Stimulated activated naive B cell treated with anti-CD40 and anti-IgM and Interleukin-4, amounts not matched to agents 10 μg/mL and 1 μg/mL and 100 μg/mL, for 72 hours (primary cell): ENCODE measurements around the gene TMEM271.
A peak's percentile ranks its signal among the peaks of the same experiment; 100 is the strongest.

Source experiments
- ATAC-seq, 2 donors: fragments of 150-1000 bp; cut with Tn5 transposase; replicated peaks; 2 replicates each; pipeline ENCODE4 v1.10.0; 2021; ENCODE audit warnings: moderate library complexity in 1 of 2
- DNase-seq: peaks from one replicate; pipeline ENCODE4 v3.0.0; 2021
- H3K27ac Mint-ChIP-seq: one replicate; pipeline ENCODE4 v1.8.0; 2022; ENCODE audit warnings: mild to moderate bottlenecking, mixed read lengths
- H3K27me3 Mint-ChIP-seq, 2 donors: one replicate each; pipeline ENCODE4 v1.8.0; 2022; ENCODE audit warnings: mixed read lengths in 2 of 2
- H3K36me3 Mint-ChIP-seq, 2 donors: one replicate each; pipeline ENCODE4 v1.8.0; 2022; ENCODE audit warnings: mixed read lengths in 2 of 2, mild to moderate bottlenecking in 1 of 2
- H3K4me1 Mint-ChIP-seq, 2 donors: one replicate each; pipeline ENCODE4 v1.8.0; 2022; ENCODE audit warnings: mixed read lengths in 2 of 2, mild to moderate bottlenecking in 1 of 2
- H3K4me3 Mint-ChIP-seq, 2 donors: one replicate each; pipeline ENCODE4 v1.8.0; 2022; ENCODE audit warnings: mild to moderate bottlenecking in 2 of 2, mixed read lengths in 2 of 2, moderate library complexity in 1 of 2
- H3K9me3 Mint-ChIP-seq, 2 donors: one replicate each; pipeline ENCODE4 v1.8.0; 2022; ENCODE audit warnings: mixed read lengths in 2 of 2, mild to moderate bottlenecking in 1 of 2

The TMEM271 gene, protein sequence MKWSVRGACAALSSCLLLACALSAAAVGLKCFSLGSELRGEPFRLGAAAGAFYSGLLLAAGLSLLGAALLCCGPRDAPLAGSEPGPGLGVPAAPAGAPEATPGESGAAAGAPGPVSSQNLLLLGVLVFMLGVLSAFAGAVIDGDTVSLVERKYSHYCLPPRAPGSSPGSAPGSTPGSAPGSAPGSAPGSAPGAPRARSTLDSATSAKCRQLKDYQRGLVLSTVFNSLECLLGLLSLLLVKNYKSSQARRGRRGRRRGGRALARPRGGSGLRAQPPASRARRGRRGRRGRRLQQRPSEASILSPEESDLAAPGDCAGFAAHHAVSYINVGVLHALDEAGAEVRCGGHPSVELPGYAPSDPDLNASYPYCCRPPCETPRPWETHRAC

DNA sequence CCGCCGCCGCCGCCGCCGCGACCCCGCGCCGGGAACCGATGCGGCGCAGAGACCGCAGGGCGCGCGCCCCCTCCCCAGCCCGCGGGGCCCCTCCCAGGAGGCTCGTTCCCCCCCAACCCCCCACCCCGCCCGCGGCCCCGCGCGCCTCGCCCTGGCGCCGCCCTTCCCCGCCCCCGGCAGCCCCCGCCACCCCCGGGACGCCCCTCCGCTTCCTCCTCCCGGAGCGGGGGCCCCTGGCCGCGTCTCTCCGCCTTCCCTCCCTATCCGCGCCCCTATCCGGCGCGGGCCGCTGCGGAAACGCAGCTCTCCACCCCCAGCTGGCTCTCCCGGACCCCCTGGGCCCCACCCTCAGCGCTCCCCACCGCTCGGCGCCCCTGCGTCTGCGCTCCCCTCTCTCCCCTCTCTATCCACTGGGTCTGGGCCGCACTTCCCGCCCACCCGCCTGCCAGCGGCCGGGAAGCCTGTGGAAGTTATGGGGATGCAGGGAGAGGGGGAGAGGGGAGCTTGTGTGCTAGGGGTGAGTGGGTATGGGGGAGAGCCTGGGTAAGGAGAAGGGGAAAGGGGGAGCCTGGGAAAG is at the start of gene TMEM271:
TMEM271 (minus strand) TSS at position 51 of the 577 bp plus-strand sequence. CDS start 233 bp downstream, outside the sequence.
- peak within 1 kb of the TSS; percentile 68 for H3K27ac Mint-ChIP-seq
- no peak for ATAC-seq
- H3K36me3 Mint-ChIP-seq = peaks cover 3 to 9% of the 10 kb centered on the region in 2 donors

DNA sequence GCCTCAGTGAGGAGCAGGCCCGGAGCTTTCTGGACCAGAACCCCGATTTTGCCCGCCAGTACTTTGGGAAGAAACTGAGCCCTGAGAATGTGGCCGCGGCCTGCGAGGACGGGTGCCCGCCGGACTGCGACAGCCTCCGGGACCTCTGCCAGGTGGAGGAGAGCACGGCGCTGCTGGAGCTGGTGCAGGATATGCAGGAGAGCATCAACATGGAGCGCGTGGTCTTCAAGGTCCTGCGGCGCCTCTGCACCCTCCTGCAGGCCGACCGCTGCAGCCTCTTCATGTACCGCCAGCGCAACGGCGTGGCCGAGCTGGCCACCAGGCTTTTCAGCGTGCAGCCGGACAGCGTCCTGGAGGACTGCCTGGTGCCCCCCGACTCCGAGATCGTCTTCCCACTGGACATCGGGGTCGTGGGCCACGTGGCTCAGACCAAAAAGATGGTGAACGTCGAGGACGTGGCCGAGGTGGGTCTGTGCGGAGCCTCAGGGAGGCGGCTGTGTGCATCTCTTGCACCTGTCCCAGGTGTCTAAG is 49.6 kb upstream of the TMEM271 start:
- Mint-ChIP-seq H3K4me3 (no peak overlapping the region), H3K4me1 (no peaks in the 10 kb centered on the region)

More for the DNA sequence above, at the start of gene TMEM271:
- Mint-ChIP-seq H3K27me3 (peaks cover 75 to 83% of the 10 kb centered on the region in 2 donors), H3K9me3 (peaks cover 6 to 7% of the 10 kb centered on the region in 2 donors), H3K4me3 (peak within 1 kb of the TSS; percentile 66 to 75), H3K4me1 (peaks cover 13 to 35% of the 10 kb centered on the region in 2 donors)
- no peak for DNase-seq

GRCh38 chr4:624705-625590 is 48.9 kb upstream of the TMEM271 start, which contains the start of gene PDE6B:
TSS of gene PDE6B (plus strand) at chr4:625573. CDS start at chr4:625627, 54 bp downstream.
- Mint-ChIP-seq H3K36me3 (no peaks in the 10 kb centered on the region), H3K27me3 (peaks cover 29 to 40% of the 10 kb centered on the region in 2 donors), H3K4me3 (no peak within 1 kb of the TSS), H3K4me1 (no peaks in the 10 kb centered on the region), H3K9me3 (no peaks in the 10 kb centered on the region), H3K27ac (no peak within 1 kb of the TSS)
- no peak for DNase-seq
- ATAC-seq = no peak

More for the DNA sequence above, 49.6 kb upstream of the TMEM271 start:
- Mint-ChIP-seq H3K9me3 (no peaks in the 10 kb centered on the region), H3K27me3 (peaks cover 30 to 35% of the 10 kb centered on the region in 2 donors), H3K27ac (no peak overlapping the region), H3K36me3 (no peaks in the 10 kb centered on the region)
- ATAC-seq = no peak
- no peak for DNase-seq

GRCh38 chr4:623914-624566 is 47.9 kb upstream of the TMEM271 start:
- H3K27me3 Mint-ChIP-seq = peaks cover 25 to 37% of the 10 kb centered on the region in 2 donors
- no peak for DNase-seq
- no peaks in the 10 kb centered on the region for H3K36me3 Mint-ChIP-seq
- no peaks in the 10 kb centered on the region for H3K4me1 Mint-ChIP-seq
- no peak for ATAC-seq
- no peak overlapping the region for H3K27ac Mint-ChIP-seq
- H3K4me3 Mint-ChIP-seq = no peak overlapping the region
- H3K9me3 Mint-ChIP-seq = no peaks in the 10 kb centered on the region

- H3K27ac Mint-ChIP-seq = no peak overlapping the region
- ATAC-seq = no peak
Measured at GRCh38 chr4:622996-623913, 47.2 kb upstream of the TMEM271 start.

DNA sequence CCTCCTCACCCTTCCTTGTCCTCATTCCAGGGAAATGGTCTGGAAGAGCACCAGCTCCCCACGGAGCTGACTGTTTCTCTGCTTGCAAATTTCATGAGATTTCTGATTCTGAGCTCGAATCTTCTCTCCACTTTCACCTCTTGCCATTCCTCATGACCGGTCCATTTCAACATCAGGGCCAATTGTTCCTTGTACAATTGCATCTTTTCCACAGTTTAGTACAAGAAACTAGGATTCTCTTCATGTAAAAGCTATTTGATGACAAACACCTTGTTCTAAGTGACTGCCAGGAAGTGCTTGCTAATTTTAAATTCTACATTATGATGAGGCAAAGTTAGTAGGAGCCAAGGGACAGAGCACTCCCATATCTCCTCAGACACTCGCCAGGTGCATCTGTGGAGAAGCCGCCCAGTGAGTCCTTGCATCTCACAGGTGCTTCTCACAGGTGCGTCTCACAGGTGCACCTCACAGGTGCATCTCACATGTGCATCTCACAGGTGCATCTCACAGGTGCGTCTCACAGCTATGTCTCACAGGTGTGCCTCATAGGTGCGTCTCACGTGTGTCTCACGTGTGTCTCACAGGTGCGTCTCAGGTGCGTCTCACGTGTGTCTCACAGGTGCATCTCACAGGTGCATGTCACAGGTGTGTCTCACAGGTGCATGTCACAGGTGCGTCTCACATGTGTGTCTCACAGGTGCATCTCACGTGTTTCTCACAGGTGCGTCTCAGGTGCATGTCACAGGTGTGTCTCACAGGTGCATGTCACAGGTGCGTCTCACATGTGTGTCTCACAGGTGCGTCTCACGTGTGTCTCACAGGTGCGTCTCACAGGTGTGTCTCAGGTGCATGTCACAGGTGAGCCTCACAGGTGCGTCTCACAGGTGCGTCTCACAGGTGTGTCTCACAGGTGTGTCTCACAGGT is 46.2 kb upstream of the TMEM271 start:
- ATAC-seq (no peak), DNase-seq (no peak)
- Mint-ChIP-seq H3K27ac (no peak overlapping the region), H3K27me3 (peaks cover 35 to 39% of the 10 kb centered on the region in 2 donors), H3K4me3 (no peak overlapping the region), H3K9me3 (peaks cover 2 to 8% of the 10 kb centered on the region in 2 donors), H3K4me1 (no peaks in the 10 kb centered on the region), H3K36me3 (peaks cover 0 to 5% of the 10 kb centered on the region in 2 donors)

More at GRCh38 chr4:622996-623913, 47.2 kb upstream of the TMEM271 start:
- no peaks in the 10 kb centered on the region for H3K36me3 Mint-ChIP-seq
- no peaks in the 10 kb centered on the region for H3K4me1 Mint-ChIP-seq
- H3K27me3 Mint-ChIP-seq = peaks cover 26 to 37% of the 10 kb centered on the region in 2 donors
- H3K9me3 Mint-ChIP-seq = no peaks in the 10 kb centered on the region
- no peak overlapping the region for H3K4me3 Mint-ChIP-seq
- DNase-seq = no peak

DNA sequence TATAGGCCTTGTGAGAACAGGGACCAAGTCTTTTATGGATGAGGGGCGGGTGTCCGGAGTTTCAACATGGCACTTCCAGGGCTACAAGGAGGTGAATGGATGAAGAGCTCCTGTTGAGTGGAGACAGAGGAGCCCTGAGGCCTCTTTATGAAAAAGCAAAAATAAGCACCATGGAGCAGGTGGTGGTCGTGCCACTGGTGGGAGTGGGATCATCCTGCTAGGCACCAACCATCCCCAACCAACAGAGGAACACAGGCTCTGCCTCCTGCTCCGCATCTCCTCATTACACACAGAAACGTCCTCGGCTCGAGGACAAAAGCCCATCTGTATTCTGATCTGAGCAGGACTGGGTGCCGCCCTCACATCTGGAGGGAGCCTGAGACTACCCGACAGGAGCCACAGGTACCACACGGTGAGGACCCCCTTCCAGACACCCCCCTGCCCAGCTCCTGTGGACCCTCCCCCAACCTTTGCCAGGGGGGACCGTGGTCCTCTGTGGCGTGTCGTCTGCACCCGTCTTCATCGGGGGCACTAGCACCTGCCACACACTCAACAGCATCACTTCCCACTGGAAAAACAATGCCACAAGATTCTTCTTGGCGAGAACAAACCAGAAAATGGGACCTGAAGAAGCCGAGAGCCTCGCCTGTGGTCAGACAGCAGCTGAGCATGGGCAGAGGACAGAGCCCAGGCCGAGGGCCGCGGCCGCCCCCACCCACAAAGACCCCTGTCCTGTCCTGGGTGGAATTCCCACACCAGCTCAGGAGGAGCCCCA is 45.4 kb upstream of the TMEM271 start:
- peaks cover 34 to 39% of the 10 kb centered on the region in 2 donors for H3K27me3 Mint-ChIP-seq
- no peak overlapping the region for H3K27ac Mint-ChIP-seq
- no peaks in the 10 kb centered on the region for H3K4me1 Mint-ChIP-seq
- no peak overlapping the region for H3K4me3 Mint-ChIP-seq
- ATAC-seq (no peak), DNase-seq (no peak)
- peaks cover 0 to 5% of the 10 kb centered on the region in 2 donors for H3K36me3 Mint-ChIP-seq
- peaks cover 2 to 8% of the 10 kb centered on the region in 2 donors for H3K9me3 Mint-ChIP-seq

- Mint-ChIP-seq H3K36me3 (peaks cover 0 to 5% of the 10 kb centered on the region in 2 donors), H3K27ac (no peak overlapping the region), H3K27me3 (peaks cover 34% of the 10 kb centered on the region in 2 donors), H3K4me3 (no peak overlapping the region), H3K4me1 (no peaks in the 10 kb centered on the region), H3K9me3 (peaks cover 2 to 8% of the 10 kb centered on the region in 2 donors)
- no peak for DNase-seq
- no peak for ATAC-seq
Measured at GRCh38 chr4:620851-621261, 44.8 kb upstream of the TMEM271 start.

- H3K36me3 Mint-ChIP-seq = peaks cover 0 to 5% of the 10 kb centered on the region in 2 donors
- H3K27ac Mint-ChIP-seq = no peak overlapping the region
- H3K27me3 Mint-ChIP-seq = peaks cover 34 to 35% of the 10 kb centered on the region in 2 donors
- no peak overlapping the region for H3K4me3 Mint-ChIP-seq
- H3K4me1 Mint-ChIP-seq = no peaks in the 10 kb centered on the region
- H3K9me3 Mint-ChIP-seq = peaks cover 2 to 8% of the 10 kb centered on the region in 2 donors
- ATAC-seq = no peak
- DNase-seq = no peak
Measured at GRCh38 chr4:620201-620600, 44.1 kb upstream of the TMEM271 start.

GRCh38 chr4:617644-618641 is 41.8 kb upstream of the TMEM271 start:
- Mint-ChIP-seq H3K4me1 (no peaks in the 10 kb centered on the region), H3K27me3 (peaks cover 31 to 34% of the 10 kb centered on the region in 2 donors), H3K36me3 (peaks cover 0 to 5% of the 10 kb centered on the region in 2 donors), H3K27ac (no peak overlapping the region), H3K4me3 (no peak overlapping the region), H3K9me3 (peaks cover 2 to 8% of the 10 kb centered on the region in 2 donors)
- ATAC-seq (no peak), DNase-seq (no peak)
